Activated CD8-positive, alpha-beta memory T cell treated with anti-CD3 and anti-CD28 coated beads for 48 hours (primary cell): ENCODE measurements around the gene TNFRSF14.

Experiments used
- DNase-seq, 3 experiments: peaks; one replicate each; pipeline ENCODE4 v3.0.0-alpha.2; 2020; ENCODE audit warnings: low read depth in 2 of 3, low spot score in 2 of 3

Gene TNFRSF14

GRCh38 chr1:2611621-2612437 lies 55.7 kb downstream of the TNFRSF14 start:
- no peak for DNase-seq

- no peak for DNase-seq
These were observed 56.6 kb downstream of the TNFRSF14 start for GRCh38 chr1:2612591-2613365.
